ENCODE results near the gene NIM1K. TPM values are rescaled to one million over a fixed set of nuclear protein-coding genes. Genes with fewer than 3 reads are reported as not detected.

NIM1K gene
- polyA plus RNA-seq (2011; rRNA removed) (1.1 and 1.3 TPM in 2 replicates), polyA minus RNA-seq (2011; rRNA and poly(A)+ RNA removed) (0.67 and 0.81 TPM in 2 replicates)

- peak within 1 kb of the TSS; percentile 43 for H3K4me3 ChIP-seq (ENCODE audit: low read depth, low read length)
- H3K36me3 ChIP-seq (ENCODE audit: control insufficient read depth, insufficient read depth, low read length): no peaks in the 10 kb centered on the region
- ChIA-PET POLR2A (interaction anchor here (0.5 kb wide), 1 partner anchor 9 kb away, joined by 3 read pairs; no protein-coding TSS in a partner anchor), CTCF (no interaction called here)
- DNase-seq (ENCODE audit: low read depth): no peak
- no peaks in the 10 kb centered on the region for H3K27me3 ChIP-seq (ENCODE audit: control insufficient read depth, insufficient read depth, low read length)
- TF ChIP-seq CTCF (IDR thresholded peaks at IDR 0.05; ENCODE audit: insufficient read depth, low read depth, low read length): no peak
These were observed at the start of gene NIM1K for GRCh38 chr5:43191740-43192557. NIM1K (plus strand) TSS chr5:43192225; CDS start chr5:43245776, 53,551 bp downstream.

GRCh38 chr5:43145071-43145470, 47.0 kb upstream of the NIM1K start:
- no peaks in the 10 kb centered on the region for H3K27me3 ChIP-seq (ENCODE audit: control insufficient read depth, insufficient read depth, low read length)
- no peak overlapping the region for H3K4me3 ChIP-seq (ENCODE audit: low read depth, low read length)
- CTCF ChIA-PET: no interaction called here
- DNase-seq (ENCODE audit: low read depth): no peak
- POLR2A ChIA-PET: no interaction called here
- TF ChIP-seq CTCF (IDR thresholded peaks at IDR 0.05; ENCODE audit: insufficient read depth, low read depth, low read length): no peak
- H3K36me3 ChIP-seq (ENCODE audit: control insufficient read depth, insufficient read depth, low read length): no peaks in the 10 kb centered on the region; the same call in 1 of the 2 replicates

GRCh38 chr5:43146958-43147357, 45.1 kb upstream of the NIM1K start:
- POLR2A ChIA-PET: no interaction called here
- CTCF ChIA-PET: interaction anchor here (1.0 kb wide), 1 partner anchor 41 kb away, joined by 3 read pairs; no protein-coding TSS in a partner anchor
- TF ChIP-seq CTCF (IDR thresholded peaks at IDR 0.05; ENCODE audit: insufficient read depth, low read depth, low read length): no peak

GRCh38 chr5:43148417-43148816, 43.6 kb upstream of the NIM1K start:
- no peak overlapping the region for H3K4me3 ChIP-seq (ENCODE audit: low read depth, low read length)
- no peaks in the 10 kb centered on the region for H3K27me3 ChIP-seq (ENCODE audit: control insufficient read depth, insufficient read depth, low read length)
- no peak for TF ChIP-seq CTCF (IDR thresholded peaks at IDR 0.05; ENCODE audit: insufficient read depth, low read depth, low read length)
- DNase-seq (ENCODE audit: low read depth): no peak
- CTCF ChIA-PET: interaction anchor here (0.6 kb wide), 1 partner anchor 341 kb away, joined by 3 read pairs; no protein-coding TSS in a partner anchor
- POLR2A ChIA-PET: no interaction called here
- no peaks in the 10 kb centered on the region for H3K36me3 ChIP-seq (ENCODE audit: control insufficient read depth, insufficient read depth, low read length)

More at GRCh38 chr5:43146958-43147357, 45.1 kb upstream of the NIM1K start:
- Histone ChIP-seq H3K36me3 (ENCODE audit: control insufficient read depth, insufficient read depth, low read length) (no peaks in the 10 kb centered on the region; the same call in 1 of the 2 replicates), H3K27me3 (ENCODE audit: control insufficient read depth, insufficient read depth, low read length) (no peaks in the 10 kb centered on the region), H3K4me3 (ENCODE audit: low read depth, low read length) (no peak overlapping the region)
- no peak for DNase-seq (ENCODE audit: low read depth)

- no peaks in the 10 kb centered on the region for H3K36me3 ChIP-seq (ENCODE audit: control insufficient read depth, insufficient read depth, low read length)
- no peak for DNase-seq (ENCODE audit: low read depth)
- ChIA-PET CTCF (interaction anchor here (1.5 kb wide), 1 partner anchor 23 kb away, joined by 3 read pairs; no protein-coding TSS in a partner anchor), POLR2A (no interaction called here)
- no peak for TF ChIP-seq CTCF (IDR thresholded peaks at IDR 0.05; ENCODE audit: insufficient read depth, low read depth, low read length)
- no peak overlapping the region for H3K4me3 ChIP-seq (ENCODE audit: low read depth, low read length)
- no peaks in the 10 kb centered on the region for H3K27me3 ChIP-seq (ENCODE audit: control insufficient read depth, insufficient read depth, low read length)
These were observed 42.8 kb upstream of the NIM1K start for GRCh38 chr5:43149231-43149630.
